WTC11 (cell line): Measurements from ENCODE around the gene HFM1. TPM values are rescaled to one million over a fixed set of nuclear protein-coding genes. Genes with fewer than 3 reads are reported as not detected.

Experiments used
- ATAC-seq: fragments of 200-7000 bp; cut with Tn5 transposase; 2 replicates; pipeline ENCODE4 v1.10.0; 2021; ENCODE audit warnings: mild to moderate bottlenecking, moderate library complexity
- CTCF ChIA-PET: fragments of 300-600 bp; sonication (Branson Sonifier 250); formaldehyde crosslinking; loops from one replicate; lab custom pipeline; 2021; ENCODE audit warnings: antibody characterized with exemption; lab: Charles Lee
- POLR2A ChIA-PET: fragments of 350-600 bp; sonication (Branson Sonifier 250); formaldehyde crosslinking; loops from one replicate; lab custom pipeline; 2021; ENCODE audit warnings: antibody characterized with exemption; lab: Charles Lee
- DNase-seq: peaks from one replicate; pipeline ENCODE4 v3.0.0; 2021; ENCODE audit warnings: low spot score
- H3K27ac Mint-ChIP-seq: 2 replicates; pipeline ENCODE4 v1.8.0; 2021; ENCODE audit warnings: mixed read lengths
- H3K27me3 Mint-ChIP-seq: 2 replicates; pipeline ENCODE4 v1.8.0; 2021; ENCODE audit warnings: low read depth, mild to moderate bottlenecking, moderate library complexity, mixed read lengths
- H3K36me3 Mint-ChIP-seq: 2 replicates; pipeline ENCODE4 v1.8.0; 2021; ENCODE audit warnings: mixed read lengths
- H3K4me1 Mint-ChIP-seq: 2 replicates; pipeline ENCODE4 v1.8.0; 2022; ENCODE audit warnings: mixed read lengths
- H3K4me3 Mint-ChIP-seq: 2 replicates; pipeline ENCODE4 v1.8.0; 2021; ENCODE audit warnings: mild to moderate bottlenecking, moderate library complexity, mixed read lengths
- H3K9me3 Mint-ChIP-seq: 2 replicates; pipeline ENCODE4 v1.8.0; 2021; ENCODE audit warnings: mixed read lengths
- ATF2 ChIP-seq: sonication (generic); formaldehyde crosslinking; IDR thresholded peaks from 2 replicates; pipeline ENCODE4 v1.8.1; 2022; ENCODE audit warnings: low read depth, missing genetic modification reagents, borderline replicate concordance
- ATF3 ChIP-seq: sonication (generic); formaldehyde crosslinking; conservative IDR thresholded peaks from 2 replicates; pipeline ENCODE4 v1.8.1; 2022; ENCODE audit warnings: mild to moderate bottlenecking, missing genetic modification reagents
- CDX4 ChIP-seq: fragments of 250-450 bp; sonication (Bioruptor Pico); IDR thresholded peaks from 2 replicates; pipeline ENCODE4 v1.9.0; 2021; ENCODE audit warnings: moderate library complexity, mild to moderate bottlenecking, inconsistent platforms, borderline replicate concordance
- EMX1 ChIP-seq: fragments of 250-450 bp; sonication (Bioruptor Pico); IDR thresholded peaks from 2 replicates; pipeline ENCODE4 v1.8.0; 2021; ENCODE audit warnings: mild to moderate bottlenecking
- ERG ChIP-seq: fragments of 250-450 bp; sonication (Bioruptor Pico); IDR thresholded peaks from 2 replicates; pipeline ENCODE4 v1.8.0; 2021; ENCODE audit warnings: mild to moderate bottlenecking
- FOXK1 ChIP-seq: sonication (generic); formaldehyde crosslinking; IDR thresholded peaks from 2 replicates; pipeline ENCODE4 v1.8.0; 2022; ENCODE audit warnings: mild to moderate bottlenecking, moderate library complexity, missing genetic modification reagents
- IRF2 ChIP-seq: sonication (generic); formaldehyde crosslinking; IDR thresholded peaks from 2 replicates; pipeline ENCODE4 v1.8.0; 2022; ENCODE audit warnings: low read depth, missing genetic modification reagents, borderline replicate concordance
- KAT7 ChIP-seq: sonication (generic); formaldehyde crosslinking; IDR thresholded peaks from 2 replicates; pipeline ENCODE4 v1.8.1; 2023; ENCODE audit warnings: missing genetic modification reagents, mild to moderate bottlenecking, borderline replicate concordance
- MLX ChIP-seq: sonication (generic); formaldehyde crosslinking; IDR thresholded peaks from 2 replicates; pipeline ENCODE4 v1.8.1; 2023; ENCODE audit warnings: mild to moderate bottlenecking, missing genetic modification reagents, moderate library complexity
- MYBL2 ChIP-seq: sonication (generic); formaldehyde crosslinking; IDR thresholded peaks from 2 replicates; pipeline ENCODE4 v1.8.1; 2023; ENCODE audit warnings: mild to moderate bottlenecking, moderate library complexity, missing genetic modification reagents
- NFE2L1 ChIP-seq: sonication (generic); formaldehyde crosslinking; IDR thresholded peaks from 2 replicates; pipeline ENCODE4 v1.8.1; 2023; ENCODE audit warnings: missing genetic modification reagents
- PRDM15 ChIP-seq: sonication (generic); formaldehyde crosslinking; IDR thresholded peaks from 2 replicates; pipeline ENCODE4 v1.8.0; 2022; ENCODE audit warnings: missing genetic modification reagents
- SMAD3 ChIP-seq: sonication (generic); formaldehyde crosslinking; IDR thresholded peaks from 2 replicates; pipeline ENCODE4 v1.8.0; 2022; ENCODE audit warnings: missing genetic modification reagents, mild to moderate bottlenecking, borderline replicate concordance
- TEAD1 ChIP-seq: sonication (generic); formaldehyde crosslinking; IDR thresholded peaks from 2 replicates; pipeline ENCODE4 v1.8.0; 2022; ENCODE audit warnings: mild to moderate bottlenecking, missing genetic modification reagents
- TEAD4 ChIP-seq: sonication (generic); formaldehyde crosslinking; IDR thresholded peaks from 2 replicates; pipeline ENCODE4 v1.8.0; 2022; ENCODE audit warnings: mild to moderate bottlenecking, missing genetic modification reagents
- TP53 ChIP-seq: sonication (generic); formaldehyde crosslinking; IDR thresholded peaks from 2 replicates; pipeline ENCODE4 v1.8.1; 2023; ENCODE audit warnings: mild to moderate bottlenecking, missing genetic modification reagents
- ZBTB43 ChIP-seq: sonication (generic); formaldehyde crosslinking; IDR thresholded peaks from 2 replicates; pipeline ENCODE4 v1.8.1; 2023; ENCODE audit warnings: mild to moderate bottlenecking, missing genetic modification reagents
- ZMAT4 ChIP-seq: fragments of 250-450 bp; sonication (Bioruptor Pico); IDR thresholded peaks from 2 replicates; pipeline ENCODE4 v1.9.0; 2021; ENCODE audit warnings: mild to moderate bottlenecking
- ZNF121 ChIP-seq: sonication (generic); formaldehyde crosslinking; IDR thresholded peaks from 2 replicates; pipeline ENCODE4 v1.8.0; 2023; ENCODE audit warnings: missing genetic modification reagents
- ZNF138 ChIP-seq: sonication (generic); formaldehyde crosslinking; conservative IDR thresholded peaks from 2 replicates; pipeline ENCODE4 v1.8.1; 2022; ENCODE audit warnings: mild to moderate bottlenecking, moderate library complexity, missing genetic modification reagents
- ZNF232 ChIP-seq: sonication (generic); formaldehyde crosslinking; IDR thresholded peaks from 2 replicates; pipeline ENCODE4 v1.8.0; 2022; ENCODE audit warnings: mild to moderate bottlenecking, missing genetic modification reagents
- ZNF263 ChIP-seq: sonication (generic); formaldehyde crosslinking; IDR thresholded peaks from 2 replicates; pipeline ENCODE4 v1.8.1; 2022; ENCODE audit warnings: low read depth, mild to moderate bottlenecking, moderate library complexity, missing genetic modification reagents
- ZNF416 ChIP-seq: fragments of 250-450 bp; sonication (Bioruptor Pico); IDR thresholded peaks from 2 replicates; pipeline ENCODE4 v1.9.0; 2021; ENCODE audit warnings: mild to moderate bottlenecking, inconsistent platforms
- ZSCAN18 ChIP-seq: fragments of 250-450 bp; sonication (Bioruptor Pico); IDR thresholded peaks from 2 replicates; pipeline ENCODE4 v2.1.2; 2022; ENCODE audit warnings: mild to moderate bottlenecking, moderate library complexity
- total RNA-seq: library from RNA; stranded (reverse); gene quantifications from 3 replicates; pipeline ENCODE4 v1.2.3, GENCODE V29; 2021

HFM1 gene
- total RNA-seq, 1 experiment from 2014 or later = 1.7 TPM

- TF ChIP-seq ATF2 (CRISPR knock-in tag) (no peak), IRF2 (CRISPR knock-in tag) (no peak), ZNF121 (CRISPR knock-in tag) (no peak), KAT7 (no peak), ZNF416 (CRISPR knock-in tag) (no peak), ERG (no peak), TEAD1 (no peak), FOXK1 (CRISPR knock-in tag) (no peak), MLX (CRISPR knock-in tag) (no peak), ATF3 (CRISPR knock-in tag) (no peak), PRDM15 (CRISPR knock-in tag) (no peak), MYBL2 (CRISPR knock-in tag) (no peak), ZMAT4 (CRISPR knock-in tag) (no peak), ZNF232 (CRISPR knock-in tag) (no peak), CDX4 (no peak), TP53 (no peak), ZNF138 (CRISPR knock-in tag) (no peak), EMX1 (CRISPR knock-in tag) (no peak)
- Mint-ChIP-seq H3K27ac (no peak overlapping the region), H3K27me3 (no peaks in the 10 kb centered on the region), H3K36me3 (no peaks in the 10 kb centered on the region), H3K9me3 (no peaks in the 10 kb centered on the region), H3K4me3 (no peak overlapping the region), H3K4me1 (no peaks in the 10 kb centered on the region)
- DNase-seq (no peak), ATAC-seq (no peak)
- POLR2A ChIA-PET = no interaction called here
- CTCF ChIA-PET = interaction anchor here (2.4 kb wide), 1 partner anchor 108 kb away, joined by 15 read pairs; no protein-coding TSS in a partner anchor
These were observed 130.8 kb downstream of the HFM1 start for GRCh38 chr1:91273875-91274274.

GRCh38 chr1:91261655-91262054, 143.0 kb downstream of the HFM1 start:
- H3K9me3 Mint-ChIP-seq = no peaks in the 10 kb centered on the region
- CTCF ChIA-PET = no interaction called here
- TF ChIP-seq ZNF138 (CRISPR knock-in tag) (no peak), NFE2L1 (CRISPR knock-in tag) (no peak), FOXK1 (CRISPR knock-in tag) (no peak), SMAD3 (CRISPR knock-in tag) (no peak), IRF2 (CRISPR knock-in tag) (no peak), CDX4 (no peak), TEAD4 (no peak), ZBTB43 (no peak), ZNF263 (no peak), ZSCAN18 (CRISPR knock-in tag) (no peak)

More at GRCh38 chr1:91261655-91262054, 143.0 kb downstream of the HFM1 start:
- H3K27ac Mint-ChIP-seq = no peak overlapping the region
- H3K36me3 Mint-ChIP-seq = no peaks in the 10 kb centered on the region
- no peak for ATAC-seq
- H3K4me1 Mint-ChIP-seq = no peaks in the 10 kb centered on the region
- DNase-seq = no peak
- H3K27me3 Mint-ChIP-seq = no peaks in the 10 kb centered on the region
- no peak overlapping the region for H3K4me3 Mint-ChIP-seq
- POLR2A ChIA-PET = no interaction called here
